Effector memory CD8-positive, alpha-beta T cell (primary cell): ENCODE measurements around the gene THSD8.
A peak's percentile ranks its signal among the peaks of the same experiment; 100 is the strongest.

ENCODE experiments used
- ATAC-seq: fragments of 150-1000 bp; cut with Tn5 transposase; replicated peaks from 2 replicates; pipeline ENCODE4 v1.10.0; 2021; ENCODE audit warnings: mild to moderate bottlenecking, moderate library complexity
- DNase-seq, 3 experiments: peaks; one replicate each; pipeline ENCODE4 v3.0.0; 2021
- H3K27ac Mint-ChIP-seq, 2 donors: one replicate each; pipeline ENCODE4 v1.8.0; 2022; ENCODE audit warnings: mild to moderate bottlenecking in 2 of 2, mixed read lengths in 2 of 2, moderate library complexity in 2 of 2
- H3K27me3 Mint-ChIP-seq, 2 donors: one replicate each; pipeline ENCODE4 v1.8.0; 2022; ENCODE audit warnings: mixed read lengths in 2 of 2
- H3K36me3 Mint-ChIP-seq: one replicate; pipeline ENCODE4 v1.8.0; 2022; ENCODE audit warnings: mild to moderate bottlenecking, moderate library complexity, mixed read lengths; ENCODE audit not compliant: insufficient read depth
- H3K4me1 Mint-ChIP-seq, 2 donors: one replicate each; pipeline ENCODE4 v1.8.0; 2022; ENCODE audit warnings: low read depth in 2 of 2, mixed read lengths in 2 of 2
- H3K4me3 Mint-ChIP-seq, 2 donors: one replicate each; pipeline ENCODE4 v1.8.0; 2022; ENCODE audit warnings: mild to moderate bottlenecking in 2 of 2, mixed read lengths in 2 of 2, moderate library complexity in 2 of 2
- H3K9me3 Mint-ChIP-seq, 2 donors: one replicate each; pipeline ENCODE4 v1.8.0; 2022; ENCODE audit warnings: mixed read lengths in 2 of 2

The THSD8 gene

GRCh38 chr19:12784394-12784870, 17.4 kb upstream of the THSD8 start:
- ATAC-seq (peak; percentile 10), DNase-seq (no peak)
- no peak overlapping the region for H3K4me3 Mint-ChIP-seq
- no peaks in the 10 kb centered on the region for H3K27me3 Mint-ChIP-seq
- H3K9me3 Mint-ChIP-seq = no peaks in the 10 kb centered on the region
- peaks cover 16 to 17% of the 10 kb centered on the region in 2 donors for H3K4me1 Mint-ChIP-seq
- H3K27ac Mint-ChIP-seq = no peak overlapping the region
- H3K36me3 Mint-ChIP-seq = peaks cover 11% of the 10 kb centered on the region

- peak; percentile 13 for ATAC-seq
- Mint-ChIP-seq H3K27me3 (no peaks in the 10 kb centered on the region), H3K27ac (no peak overlapping the region), H3K4me1 (peaks cover 16% of the 10 kb centered on the region in 2 donors), H3K9me3 (no peaks in the 10 kb centered on the region), H3K4me3 (no peak overlapping the region), H3K36me3 (peaks cover 13% of the 10 kb centered on the region)
- DNase-seq = peak; percentile 58 to 65 (median 64)
Observed at GRCh38 chr19:12784871-12785430, 16.9 kb upstream of the THSD8 start.

GRCh38 chr19:12785431-12786031, 16.3 kb upstream of the THSD8 start:
- H3K4me1 Mint-ChIP-seq = peaks cover 19 to 22% of the 10 kb centered on the region in 2 donors
- H3K36me3 Mint-ChIP-seq = peaks cover 19% of the 10 kb centered on the region
- DNase-seq = no peak
- H3K4me3 Mint-ChIP-seq = no peak overlapping the region
- no peak overlapping the region for H3K27ac Mint-ChIP-seq
- H3K9me3 Mint-ChIP-seq = no peaks in the 10 kb centered on the region
- ATAC-seq = no peak
- H3K27me3 Mint-ChIP-seq = no peaks in the 10 kb centered on the region

GRCh38 chr19:12786141-12786870, 15.6 kb upstream of the THSD8 start:
- ATAC-seq = no peak
- no peak overlapping the region for H3K27ac Mint-ChIP-seq
- H3K36me3 Mint-ChIP-seq = peaks cover 27% of the 10 kb centered on the region

GRCh38 chr19:12786952-12787351, 14.9 kb upstream of the THSD8 start:
- Mint-ChIP-seq H3K27ac (no peak overlapping the region), H3K4me3 (no peak overlapping the region), H3K27me3 (no peaks in the 10 kb centered on the region), H3K9me3 (no peaks in the 10 kb centered on the region), H3K36me3 (peaks cover 31% of the 10 kb centered on the region), H3K4me1 (peaks cover 21 to 24% of the 10 kb centered on the region in 2 donors)
- ATAC-seq = no peak
- DNase-seq = no peak

More at GRCh38 chr19:12786141-12786870, 15.6 kb upstream of the THSD8 start:
- no peak overlapping the region for H3K4me3 Mint-ChIP-seq
- DNase-seq = no peak
- no peaks in the 10 kb centered on the region for H3K27me3 Mint-ChIP-seq
- peaks cover 25 to 29% of the 10 kb centered on the region in 2 donors for H3K4me1 Mint-ChIP-seq
- no peaks in the 10 kb centered on the region for H3K9me3 Mint-ChIP-seq

GRCh38 chr19:12787458-12787857, 14.4 kb upstream of the THSD8 start:
- Mint-ChIP-seq H3K27ac (no peak overlapping the region), H3K9me3 (no peaks in the 10 kb centered on the region), H3K27me3 (no peaks in the 10 kb centered on the region), H3K4me1 (peaks cover 18 to 23% of the 10 kb centered on the region in 2 donors), H3K36me3 (peaks cover 33% of the 10 kb centered on the region), H3K4me3 (no peak overlapping the region)
- no peak for ATAC-seq
- no peak for DNase-seq

- Mint-ChIP-seq H3K36me3 (peaks cover 40% of the 10 kb centered on the region), H3K9me3 (no peaks in the 10 kb centered on the region), H3K4me1 (peaks cover 20 to 23% of the 10 kb centered on the region in 2 donors), H3K27me3 (no peaks in the 10 kb centered on the region), H3K27ac (peak overlapping the region; percentile 90 to 94), H3K4me3 (peak overlapping the region in 1 of 2 donors; percentile 78)
- DNase-seq = no peak
- ATAC-seq = no peak
Observed at GRCh38 chr19:12788042-12788681, 13.7 kb upstream of the THSD8 start.

- H3K27me3 Mint-ChIP-seq = no peaks in the 10 kb centered on the region
- H3K4me3 Mint-ChIP-seq = peak overlapping the region; percentile 78 to 81
- ATAC-seq = no peak
- peaks cover 45% of the 10 kb centered on the region for H3K36me3 Mint-ChIP-seq
- peaks cover 17 to 19% of the 10 kb centered on the region in 2 donors for H3K4me1 Mint-ChIP-seq
- H3K27ac Mint-ChIP-seq = peak overlapping the region; percentile 90 to 94
- no peaks in the 10 kb centered on the region for H3K9me3 Mint-ChIP-seq
- peak in 2 of 3 experiments; percentile 51 to 53 for DNase-seq
Observed at GRCh38 chr19:12788682-12789097, 13.2 kb upstream of the THSD8 start.

GRCh38 chr19:12789098-12789903, 12.6 kb upstream of the THSD8 start:
- no peaks in the 10 kb centered on the region for H3K27me3 Mint-ChIP-seq
- DNase-seq = peak in 1 of 3 experiments; percentile 35

GRCh38 chr19:12789904-12790619, 11.8 kb upstream of the THSD8 start:
- peaks cover 59% of the 10 kb centered on the region for H3K36me3 Mint-ChIP-seq
- H3K27ac Mint-ChIP-seq = peak overlapping the region; percentile 98 to 100
- H3K27me3 Mint-ChIP-seq = no peaks in the 10 kb centered on the region
- H3K4me1 Mint-ChIP-seq = peaks cover 22 to 26% of the 10 kb centered on the region in 2 donors
- ATAC-seq = peak; percentile 45
- DNase-seq = peak; percentile 89 to 93 (median 93)
- H3K9me3 Mint-ChIP-seq = no peaks in the 10 kb centered on the region
- H3K4me3 Mint-ChIP-seq = peak overlapping the region; percentile 95 to 98

More at GRCh38 chr19:12789098-12789903, 12.6 kb upstream of the THSD8 start:
- ATAC-seq = no peak
- H3K4me1 Mint-ChIP-seq = peaks cover 20 to 23% of the 10 kb centered on the region in 2 donors
- no peaks in the 10 kb centered on the region for H3K9me3 Mint-ChIP-seq
- H3K4me3 Mint-ChIP-seq = peak overlapping the region; percentile 95 to 98
- peak overlapping the region; percentile 90 to 94 for H3K27ac Mint-ChIP-seq
- H3K36me3 Mint-ChIP-seq = peaks cover 51% of the 10 kb centered on the region

- Mint-ChIP-seq H3K36me3 (peaks cover 64% of the 10 kb centered on the region), H3K4me3 (peak overlapping the region; percentile 95 to 98), H3K27ac (peak overlapping the region; percentile 98 to 100), H3K9me3 (no peaks in the 10 kb centered on the region), H3K27me3 (no peaks in the 10 kb centered on the region), H3K4me1 (peaks cover 25 to 29% of the 10 kb centered on the region in 2 donors)
- DNase-seq (no peak), ATAC-seq (no peak)
Observed at GRCh38 chr19:12790628-12791344, 11.1 kb upstream of the THSD8 start.
